ENCODE data around the gene MAD2L1BP.

DNA sequence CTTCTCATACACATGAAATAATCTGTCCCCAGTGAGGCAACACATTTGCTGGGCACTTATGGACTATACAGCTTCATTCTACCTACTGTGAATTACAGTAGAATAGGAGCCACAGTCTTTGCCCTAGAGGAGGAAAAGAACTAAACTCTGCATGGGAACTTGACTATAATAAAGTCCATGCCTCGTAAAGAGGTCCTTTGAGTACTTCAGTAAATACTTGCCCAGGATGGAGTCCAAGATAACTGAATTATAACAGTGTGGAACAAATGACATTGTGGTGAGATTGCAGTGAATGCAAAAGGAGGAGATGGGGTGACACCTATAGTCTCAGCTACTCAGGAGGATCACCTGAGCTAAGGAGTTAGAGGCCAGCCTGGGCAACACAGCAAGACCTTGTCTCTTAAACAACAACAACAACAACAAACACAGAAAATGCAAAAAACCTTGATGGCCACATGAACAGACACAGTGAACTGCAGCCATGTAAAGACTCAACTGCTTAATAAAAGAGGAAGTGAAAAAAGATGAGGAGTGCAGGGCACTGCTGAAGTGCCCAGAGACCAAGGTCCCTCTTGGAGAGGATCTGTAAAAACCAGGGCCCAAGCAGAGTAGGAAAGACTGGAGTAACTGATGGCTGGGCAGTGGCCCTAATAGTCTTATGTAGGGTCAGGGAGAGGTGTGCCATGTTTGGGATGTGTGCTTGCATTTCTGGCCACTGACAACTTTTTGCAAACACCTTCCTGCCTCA is 48.2 kb downstream of the MAD2L1BP start:
- TF ChIP-seq, protein P1, sequence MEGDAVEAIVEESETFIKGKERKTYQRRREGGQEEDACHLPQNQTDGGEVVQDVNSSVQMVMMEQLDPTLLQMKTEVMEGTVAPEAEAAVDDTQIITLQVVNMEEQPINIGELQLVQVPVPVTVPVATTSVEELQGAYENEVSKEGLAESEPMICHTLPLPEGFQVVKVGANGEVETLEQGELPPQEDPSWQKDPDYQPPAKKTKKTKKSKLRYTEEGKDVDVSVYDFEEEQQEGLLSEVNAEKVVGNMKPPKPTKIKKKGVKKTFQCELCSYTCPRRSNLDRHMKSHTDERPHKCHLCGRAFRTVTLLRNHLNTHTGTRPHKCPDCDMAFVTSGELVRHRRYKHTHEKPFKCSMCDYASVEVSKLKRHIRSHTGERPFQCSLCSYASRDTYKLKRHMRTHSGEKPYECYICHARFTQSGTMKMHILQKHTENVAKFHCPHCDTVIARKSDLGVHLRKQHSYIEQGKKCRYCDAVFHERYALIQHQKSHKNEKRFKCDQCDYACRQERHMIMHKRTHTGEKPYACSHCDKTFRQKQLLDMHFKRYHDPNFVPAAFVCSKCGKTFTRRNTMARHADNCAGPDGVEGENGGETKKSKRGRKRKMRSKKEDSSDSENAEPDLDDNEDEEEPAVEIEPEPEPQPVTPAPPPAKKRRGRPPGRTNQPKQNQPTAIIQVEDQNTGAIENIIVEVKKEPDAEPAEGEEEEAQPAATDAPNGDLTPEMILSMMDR (conservative IDR thresholded peaks at IDR 0.05), result no peak
- no peak for TF ChIP-seq EZH2 (IDR thresholded peaks at IDR 0.05; ENCODE audit: low read depth)

All from PC-9 (cell line).